T-helper 22 cell (primary cell): Measurements from ENCODE around the gene HIVEP3.

Source experiments
- DNase-seq: peaks from one replicate; pipeline ENCODE4 v3.0.0-alpha.2; 2020; ENCODE audit warnings: low read depth

The HIVEP3 gene

GRCh38 chr1:41846625-41847405 is 71.9 kb downstream of the HIVEP3 start:
- DNase-seq: no peak

GRCh38 chr1:41844781-41845272 is 73.9 kb downstream of the HIVEP3 start:
- DNase-seq: no peak

- no peak for DNase-seq
Observed at GRCh38 chr1:41844255-41844654, 74.5 kb downstream of the HIVEP3 start.

DNA sequence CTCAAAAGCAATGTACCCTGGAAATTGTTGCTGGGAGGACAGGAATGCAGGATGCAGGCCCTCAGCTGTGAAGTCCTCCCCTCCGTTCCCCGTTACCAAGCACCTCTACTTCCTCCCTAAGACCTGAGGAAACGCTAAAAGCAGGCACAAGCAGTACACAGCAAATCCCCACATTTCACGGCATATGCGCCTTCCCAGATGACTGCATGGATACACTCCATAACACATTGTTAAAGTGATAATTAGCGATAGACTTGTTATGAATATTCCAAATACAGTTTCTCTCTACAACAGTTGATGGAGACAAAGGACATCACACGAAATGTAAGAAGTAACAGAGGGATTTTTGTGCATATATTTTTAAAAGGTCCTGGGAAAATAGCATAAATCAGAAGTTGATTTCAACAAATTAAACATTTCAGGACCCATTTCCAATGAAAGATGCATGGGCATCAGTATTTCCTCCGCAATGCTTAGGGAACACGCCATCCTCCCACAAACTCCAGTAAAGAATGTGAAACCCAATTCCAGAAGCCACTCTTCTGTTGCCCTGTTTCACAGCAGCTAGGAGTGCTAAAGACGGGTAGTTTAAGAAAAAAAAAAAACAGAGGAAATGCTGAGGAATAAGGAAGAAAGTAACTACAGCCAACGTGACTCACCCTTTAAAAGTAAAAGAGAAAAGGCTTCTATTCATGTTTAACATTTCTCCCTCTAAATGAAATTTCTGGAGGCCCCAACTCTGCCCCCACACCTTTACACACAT is 75.5 kb downstream of the HIVEP3 start:
- no peak for DNase-seq

- DNase-seq: no peak
Observed at GRCh38 chr1:41842326-41842725, 76.4 kb downstream of the HIVEP3 start.

GRCh38 chr1:41840592-41841246 is 78.0 kb downstream of the HIVEP3 start:
- no peak for DNase-seq

GRCh38 chr1:41838266-41838665 is 80.5 kb downstream of the HIVEP3 start:
- DNase-seq: no peak

DNA sequence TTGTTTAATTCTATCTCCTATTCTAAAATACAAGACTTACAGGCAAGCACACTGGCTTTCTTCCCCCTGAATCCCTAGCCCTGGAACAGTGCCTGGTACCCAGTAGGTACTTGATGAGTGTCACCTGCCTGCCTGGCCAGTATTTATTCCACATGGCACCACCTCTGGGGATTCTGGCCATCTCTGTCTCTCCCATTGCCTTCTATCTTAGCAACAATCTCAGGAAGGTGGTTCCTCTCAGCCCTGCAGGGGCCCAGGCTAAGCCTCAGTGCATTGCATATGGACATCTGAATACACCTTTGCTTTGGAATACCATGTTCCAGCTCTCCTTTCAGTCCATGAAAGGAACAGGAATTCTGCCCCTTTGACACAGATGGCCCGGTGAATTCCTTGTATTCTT is 81.0 kb downstream of the HIVEP3 start:
- DNase-seq: no peak

- DNase-seq: no peak
Observed at GRCh38 chr1:41835485-41835884, 83.2 kb downstream of the HIVEP3 start.

DNA sequence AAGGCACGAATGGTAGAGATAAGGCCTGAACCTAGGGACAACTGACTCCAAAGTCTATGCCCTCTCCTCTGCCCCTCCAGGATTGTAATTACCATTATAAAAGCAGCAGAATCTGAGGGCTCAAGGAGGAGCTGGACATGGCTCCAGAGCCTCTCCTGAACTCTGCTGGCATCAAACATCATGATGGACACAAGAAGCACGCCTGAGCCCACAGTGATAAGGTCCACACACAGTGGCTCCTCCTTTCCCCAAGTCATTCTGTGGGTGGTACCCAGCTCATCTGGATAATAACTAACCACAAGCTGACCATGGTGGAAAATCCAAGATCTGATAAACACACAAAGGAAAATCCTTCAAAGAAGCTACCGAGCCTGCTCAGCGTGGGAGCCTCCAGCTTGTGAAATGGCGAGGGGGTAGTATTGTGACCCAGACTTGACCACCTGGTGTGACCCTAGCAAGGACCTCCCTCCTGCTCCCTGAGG is 85.2 kb downstream of the HIVEP3 start:
- DNase-seq: no peak

DNA sequence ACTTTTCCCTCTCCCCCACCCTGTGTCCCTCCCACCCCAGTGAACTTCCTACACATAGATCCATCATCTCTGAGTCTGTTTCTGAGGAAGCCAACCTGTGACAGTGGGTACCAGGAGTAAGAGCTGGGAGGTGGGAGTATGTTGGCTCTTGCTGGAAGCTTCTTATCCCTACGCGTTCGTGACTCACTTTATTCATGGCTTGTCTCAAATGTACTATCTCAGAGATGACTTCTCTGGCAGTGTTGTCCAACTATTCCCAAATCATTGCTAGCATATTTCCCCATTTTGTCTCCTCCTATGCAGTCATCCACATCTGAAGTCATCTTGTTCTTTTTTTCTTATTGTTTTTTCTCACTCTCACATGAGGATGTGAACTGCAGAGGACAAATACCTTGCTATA is 88.0 kb downstream of the HIVEP3 start:
- DNase-seq: no peak

GRCh38 chr1:41827991-41828570 is 90.6 kb downstream of the HIVEP3 start:
- DNase-seq: no peak

GRCh38 chr1:41823471-41823870 is 95.3 kb downstream of the HIVEP3 start:
- no peak for DNase-seq

- no peak for DNase-seq
Observed at GRCh38 chr1:41822866-41823265, 95.9 kb downstream of the HIVEP3 start.

DNA sequence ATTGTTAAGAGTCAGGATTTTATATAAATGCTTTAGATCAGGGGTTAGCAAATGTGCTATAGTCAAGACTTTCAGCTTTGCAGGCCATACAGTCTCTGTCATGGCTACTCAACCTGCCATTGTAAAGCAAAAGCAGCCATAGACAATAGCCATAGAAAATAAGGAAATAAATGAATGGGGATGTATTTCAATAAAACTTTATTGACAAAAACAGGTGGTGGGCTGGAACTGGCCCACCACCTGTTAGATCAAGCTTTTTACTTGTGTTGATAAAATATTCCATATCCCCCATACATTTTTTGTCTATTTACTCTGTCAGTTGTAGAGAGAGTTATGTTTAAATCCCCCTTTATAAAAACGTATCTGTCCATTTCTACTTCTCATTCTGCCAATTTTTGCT is 98.9 kb downstream of the HIVEP3 start:
- no peak for DNase-seq

GRCh38 chr1:41819069-41819468 is 99.7 kb downstream of the HIVEP3 start:
- DNase-seq: no peak

GRCh38 chr1:41816061-41816460 is 102.7 kb downstream of the HIVEP3 start:
- no peak for DNase-seq

GRCh38 chr1:41813755-41814745 is 104.7 kb downstream of the HIVEP3 start:
- DNase-seq: no peak

GRCh38 chr1:41813226-41813625 is 105.5 kb downstream of the HIVEP3 start:
- no peak for DNase-seq

- DNase-seq: no peak
Observed at GRCh38 chr1:41812453-41812852, 106.3 kb downstream of the HIVEP3 start.

GRCh38 chr1:41812051-41812450 is 106.7 kb downstream of the HIVEP3 start:
- DNase-seq: no peak
